ENCODE results near the gene ZNF22. TPM values are rescaled to one million over a fixed set of nuclear protein-coding genes. Genes with fewer than 3 reads are reported as not detected.

ZNF22 gene
- polyA plus RNA-seq, 1 donor (not counting 4 experiments of a cell fraction or from before 2014, with no cell fraction given), result 9.4 TPM

- Histone ChIP-seq H3K79me2 (ENCODE audit: control insufficient read depth, insufficient read depth, low read length) (no peaks in the 10 kb centered on the region), H3K36me3 (ENCODE audit: control insufficient read depth in 2 of 2, extremely low read depth in 1 of 2, insufficient read depth in 2 of 2, low read length in 2 of 2) (no peaks in the 10 kb centered on the region), H4K20me1 (ENCODE audit: control insufficient read depth, extremely low read depth, insufficient read depth, low read length) (no peaks in the 10 kb centered on the region), H3K4me1 (ENCODE audit: control insufficient read depth, extremely low read depth, insufficient read depth, low read length) (peaks cover 11% of the 10 kb centered on the region), H3K27me3 (ENCODE audit: control insufficient read depth, extremely low read depth, insufficient read depth, low read length) (no peaks in the 10 kb centered on the region), H3K27ac (ENCODE audit: control insufficient read depth, insufficient read depth, low read length) (no peak overlapping the region), H3K9me1 (ENCODE audit: control insufficient read depth, extremely low read depth, insufficient read depth, low read length) (no peaks in the 10 kb centered on the region), H2AFZ (ENCODE audit: control insufficient read depth, low read length) (no peak overlapping the region), H3K9ac (ENCODE audit: control insufficient read depth, extremely low read depth, insufficient read depth, low read length) (no peak overlapping the region), H3K4me2 (ENCODE audit: control insufficient read depth, extremely low read depth, insufficient read depth, low read depth, low read length) (no peak overlapping the region), H3K4me3 (ENCODE audit: control insufficient read depth in 2 of 3, extremely low read depth in 1 of 3, insufficient read depth in 2 of 3, low read depth in 1 of 3, low read length in 3 of 3) (no peak overlapping the region), H3K9me3 (ENCODE audit: control insufficient read depth, low read depth, low read length) (no peaks in the 10 kb centered on the region)
- no peak for TF ChIP-seq EZH2 (IDR thresholded peaks at IDR 0.05; ENCODE audit: low read length)
- no peak for TF ChIP-seq CTCF (optimal IDR thresholded peaks at IDR 0.05 in 1 of 3, IDR thresholded peaks at IDR 0.05 in 1 of 3, conservative IDR thresholded peaks at IDR 0.05 in 1 of 3; ENCODE audit: extremely low read depth in 1 of 3, insufficient read depth in 2 of 3, low read length in 3 of 3)
- dilution Hi-C loops (cut with MboI; ENCODE audit: extremely low pct_ligation_motif_present, low sequenced_read_pairs), result no loop called here
- DNase-seq (ENCODE audit: low read depth, low spot score), result no peak
- no peak for FAIRE-seq
These were observed 14.5 kb upstream of the ZNF22 start for GRCh38 chr10:44986179-44986578.

- no peak overlapping the region for H3K27ac ChIP-seq (ENCODE audit: control insufficient read depth, insufficient read depth, low read length)
- peaks cover 6% of the 10 kb centered on the region for H3K4me1 ChIP-seq (ENCODE audit: control insufficient read depth, extremely low read depth, insufficient read depth, low read length)
- no peak for DNase-seq (ENCODE audit: low read depth, low spot score)
- no peaks in the 10 kb centered on the region for H3K79me2 ChIP-seq (ENCODE audit: control insufficient read depth, insufficient read depth, low read length)
- H3K4me3 ChIP-seq (ENCODE audit: control insufficient read depth in 2 of 3, extremely low read depth in 1 of 3, insufficient read depth in 2 of 3, low read depth in 1 of 3, low read length in 3 of 3), result no peak overlapping the region
- no peak for FAIRE-seq
- H3K36me3 ChIP-seq (ENCODE audit: control insufficient read depth in 2 of 2, extremely low read depth in 1 of 2, insufficient read depth in 2 of 2, low read length in 2 of 2), result no peaks in the 10 kb centered on the region
- no peak overlapping the region for H3K9ac ChIP-seq (ENCODE audit: control insufficient read depth, extremely low read depth, insufficient read depth, low read length)
- dilution Hi-C loops (cut with MboI; ENCODE audit: extremely low pct_ligation_motif_present, low sequenced_read_pairs), result no loop called here
- no peaks in the 10 kb centered on the region for H4K20me1 ChIP-seq (ENCODE audit: control insufficient read depth, extremely low read depth, insufficient read depth, low read length)
- H3K9me3 ChIP-seq (ENCODE audit: control insufficient read depth, low read depth, low read length), result no peaks in the 10 kb centered on the region
- no peak overlapping the region for H2AFZ ChIP-seq (ENCODE audit: control insufficient read depth, low read length)
- no peak overlapping the region for H3K4me2 ChIP-seq (ENCODE audit: control insufficient read depth, extremely low read depth, insufficient read depth, low read depth, low read length)
- H3K27me3 ChIP-seq (ENCODE audit: control insufficient read depth, extremely low read depth, insufficient read depth, low read length), result peaks cover under 1% of the 10 kb centered on the region
- TF ChIP-seq CTCF (optimal IDR thresholded peaks at IDR 0.05 in 1 of 3, IDR thresholded peaks at IDR 0.05 in 1 of 3, conservative IDR thresholded peaks at IDR 0.05 in 1 of 3; ENCODE audit: extremely low read depth in 1 of 3, insufficient read depth in 2 of 3, low read length in 3 of 3) (no peak), EZH2 (IDR thresholded peaks at IDR 0.05; ENCODE audit: low read length) (no peak)
- H3K9me1 ChIP-seq (ENCODE audit: control insufficient read depth, extremely low read depth, insufficient read depth, low read length), result no peaks in the 10 kb centered on the region
These were observed 14.1 kb upstream of the ZNF22 start for GRCh38 chr10:44986670-44987069.
